ENCODE data around the gene KCNMA1. TPM values are rescaled to one million over a fixed set of nuclear protein-coding genes. Genes with fewer than 3 reads are reported as not detected.
A peak's percentile ranks its signal among the peaks of the same experiment; 100 is the strongest.

KCNMA1 gene
- total RNA-seq, 4 donors from 2014 or later, result 66.8 to 96.5 (median 78.9) TPM

DNA sequence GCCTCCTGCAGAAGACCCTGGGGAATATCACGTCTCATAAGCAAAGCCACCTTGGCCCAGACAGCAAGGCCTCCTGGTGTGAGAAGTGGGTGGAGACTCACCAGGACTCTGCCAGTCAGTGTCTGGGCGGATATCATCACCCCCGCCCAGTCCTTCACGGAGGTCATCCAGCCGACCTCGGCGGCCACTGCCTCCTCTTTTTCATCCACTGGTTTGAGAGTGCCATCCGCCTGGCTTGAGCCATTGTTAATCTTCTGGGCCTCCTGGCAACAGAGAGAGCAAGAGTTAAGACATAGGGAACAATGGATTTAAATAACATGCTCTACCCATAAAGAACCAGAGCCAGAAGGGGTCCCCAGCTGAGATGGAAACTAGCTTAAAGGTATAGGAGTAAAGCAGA, 233.8 kb downstream of the KCNMA1 start:
- in situ Hi-C loops (cut with MboI; ENCODE audit: low sequenced_read_pairs in 4 of 4) (loop anchor here in 1 of 4 donors (5.0 kb wide), 1 partner anchor 239 kb away; no protein-coding TSS in a partner anchor), intact Hi-C loops (cut with DNase I; ENCODE audit: low total_unique reads) (no loop called here)
- H3K27me3 ChIP-seq, result no peaks in the 10 kb centered on the region
- no peak for TF ChIP-seq POLR2A (IDR thresholded peaks at IDR 0.05)
- TF ChIP-seq, protein P1, sequence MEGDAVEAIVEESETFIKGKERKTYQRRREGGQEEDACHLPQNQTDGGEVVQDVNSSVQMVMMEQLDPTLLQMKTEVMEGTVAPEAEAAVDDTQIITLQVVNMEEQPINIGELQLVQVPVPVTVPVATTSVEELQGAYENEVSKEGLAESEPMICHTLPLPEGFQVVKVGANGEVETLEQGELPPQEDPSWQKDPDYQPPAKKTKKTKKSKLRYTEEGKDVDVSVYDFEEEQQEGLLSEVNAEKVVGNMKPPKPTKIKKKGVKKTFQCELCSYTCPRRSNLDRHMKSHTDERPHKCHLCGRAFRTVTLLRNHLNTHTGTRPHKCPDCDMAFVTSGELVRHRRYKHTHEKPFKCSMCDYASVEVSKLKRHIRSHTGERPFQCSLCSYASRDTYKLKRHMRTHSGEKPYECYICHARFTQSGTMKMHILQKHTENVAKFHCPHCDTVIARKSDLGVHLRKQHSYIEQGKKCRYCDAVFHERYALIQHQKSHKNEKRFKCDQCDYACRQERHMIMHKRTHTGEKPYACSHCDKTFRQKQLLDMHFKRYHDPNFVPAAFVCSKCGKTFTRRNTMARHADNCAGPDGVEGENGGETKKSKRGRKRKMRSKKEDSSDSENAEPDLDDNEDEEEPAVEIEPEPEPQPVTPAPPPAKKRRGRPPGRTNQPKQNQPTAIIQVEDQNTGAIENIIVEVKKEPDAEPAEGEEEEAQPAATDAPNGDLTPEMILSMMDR (IDR thresholded peaks at IDR 0.05 in 4 of 5, conservative IDR thresholded peaks at IDR 0.05 in 1 of 5), result no peak
- no peak overlapping the region for H3K27ac ChIP-seq
- H3K36me3 ChIP-seq, result no peaks in the 10 kb centered on the region
- no peak overlapping the region for H3K4me3 ChIP-seq
- ATAC-seq (no peak), DNase-seq (no peak)
- no peaks in the 10 kb centered on the region for H3K9me3 ChIP-seq
- peaks cover 49 to 50% of the 10 kb centered on the region in 2 donors for H3K4me1 ChIP-seq

DNA sequence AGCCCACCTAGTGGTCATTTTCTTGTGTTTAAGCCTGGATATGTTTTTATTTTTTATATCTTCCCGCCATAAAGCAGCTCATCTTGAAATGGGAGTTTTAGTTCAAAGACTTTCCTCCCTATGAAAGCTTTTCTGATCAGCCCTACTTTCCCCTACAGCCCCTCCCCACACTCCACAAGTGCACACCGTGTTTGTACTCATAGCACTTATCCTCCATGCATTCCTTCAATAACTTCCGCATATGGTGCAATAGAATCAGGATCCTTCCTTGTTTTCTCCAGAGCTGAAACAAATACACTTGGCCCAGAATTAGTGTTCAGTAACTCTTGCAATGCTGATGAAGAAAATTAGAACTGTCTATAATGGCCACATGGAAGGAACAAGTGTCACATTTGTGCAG, 235.9 kb downstream of the KCNMA1 start:
- H3K4me1 ChIP-seq, result peaks cover 48 to 54% of the 10 kb centered on the region in 2 donors
- DNase-seq (no peak), ATAC-seq (no peak)
- intact Hi-C loops (cut with DNase I; ENCODE audit: low total_unique reads) (no loop called here), in situ Hi-C loops (cut with MboI; ENCODE audit: low sequenced_read_pairs in 4 of 4) (loop anchor here in 1 of 4 donors (5.0 kb wide), 1 partner anchor 241 kb away; no protein-coding TSS in a partner anchor)
- no peaks in the 10 kb centered on the region for H3K27me3 ChIP-seq
- no peak for TF ChIP-seq POLR2A (IDR thresholded peaks at IDR 0.05)
- TF ChIP-seq, protein P1 (IDR thresholded peaks at IDR 0.05 in 4 of 5, conservative IDR thresholded peaks at IDR 0.05 in 1 of 5), result no peak
- H3K27ac ChIP-seq, result peak overlapping the region in 1 of 4 donors; percentile 16
- H3K4me3 ChIP-seq, result no peak overlapping the region
- no peaks in the 10 kb centered on the region for H3K36me3 ChIP-seq
- no peaks in the 10 kb centered on the region for H3K9me3 ChIP-seq

DNA sequence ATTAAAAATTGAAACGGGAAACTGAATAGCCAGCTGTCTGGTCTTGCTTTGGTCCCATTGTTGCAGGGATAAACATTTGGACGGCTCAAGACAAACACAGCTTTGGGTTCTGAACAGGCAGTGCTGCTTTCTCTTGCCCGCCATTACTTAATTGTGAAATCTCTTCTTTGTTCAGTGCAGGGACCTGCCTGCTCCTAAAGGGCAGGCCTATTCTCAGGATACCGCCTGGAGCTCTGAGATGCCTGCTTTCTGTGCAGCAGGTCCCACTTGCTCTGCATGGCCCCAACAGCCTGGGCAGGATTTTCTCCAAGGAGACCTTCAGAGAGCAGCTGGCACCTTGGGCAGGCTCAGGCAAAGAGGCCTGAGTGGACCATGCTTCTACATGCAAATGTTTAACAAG, 237.6 kb downstream of the KCNMA1 start:
- no peak for TF ChIP-seq POLR2A (IDR thresholded peaks at IDR 0.05)
- TF ChIP-seq, protein P1 (IDR thresholded peaks at IDR 0.05 in 4 of 5, conservative IDR thresholded peaks at IDR 0.05 in 1 of 5), result no peak
- H3K4me3 ChIP-seq, result no peak overlapping the region
- in situ Hi-C loops (cut with MboI; ENCODE audit: low sequenced_read_pairs in 4 of 4), result loop anchor here in 1 of 4 donors (5.0 kb wide), 1 partner anchor 242 kb away; no protein-coding TSS in a partner anchor
- no peaks in the 10 kb centered on the region for H3K36me3 ChIP-seq
- no peaks in the 10 kb centered on the region for H3K9me3 ChIP-seq
- peak overlapping the region; percentile 68 to 80 (median 69) for H3K27ac ChIP-seq
- no peaks in the 10 kb centered on the region for H3K27me3 ChIP-seq
- peaks cover 50 to 53% of the 10 kb centered on the region in 2 donors for H3K4me1 ChIP-seq
- peak; percentile 15 to 17 for ATAC-seq
- intact Hi-C loops (cut with DNase I; ENCODE audit: low total_unique reads), result no loop called here
- no peak for DNase-seq

DNA sequence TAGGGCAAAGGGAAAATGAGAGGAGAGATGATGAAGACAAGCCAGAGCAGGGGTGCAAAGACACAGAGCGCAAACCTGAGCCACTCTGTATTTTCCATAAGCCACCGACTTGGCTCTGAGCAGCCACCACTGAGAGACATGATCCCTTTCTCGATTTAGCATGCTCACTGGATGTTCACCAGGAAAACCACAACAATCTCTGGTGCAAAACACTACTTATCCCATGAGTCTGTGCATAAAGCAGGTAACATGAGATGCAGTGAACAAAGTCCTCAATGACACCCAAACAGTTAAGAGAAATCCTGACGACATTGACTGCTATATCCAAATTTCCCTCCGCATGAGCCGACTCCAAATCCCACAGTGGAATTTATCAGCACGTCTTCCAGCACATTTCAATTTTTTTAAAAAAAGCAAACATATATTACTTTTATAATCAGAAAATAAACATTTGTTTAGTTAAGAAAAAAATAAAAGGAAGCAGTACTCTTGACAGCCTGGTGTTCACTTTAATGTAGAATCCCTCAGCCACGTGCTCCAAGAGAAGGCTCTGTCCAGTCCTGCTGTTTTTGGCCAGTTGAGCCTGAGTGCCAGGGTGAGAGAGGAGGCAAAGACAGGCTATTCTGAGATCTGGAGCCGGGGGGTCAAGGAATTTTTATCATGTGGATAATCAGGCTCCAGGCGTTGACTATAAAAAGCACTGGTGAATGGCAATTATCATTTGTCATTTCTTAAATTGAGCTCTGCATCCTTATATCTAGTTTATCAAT, 238.4 kb downstream of the KCNMA1 start:
- ATAC-seq, result peak; percentile 66 to 78
- no peak for TF ChIP-seq POLR2A (IDR thresholded peaks at IDR 0.05)
- TF ChIP-seq, protein P1 (IDR thresholded peaks at IDR 0.05 in 4 of 5, conservative IDR thresholded peaks at IDR 0.05 in 1 of 5), result no peak
- no peaks in the 10 kb centered on the region for H3K27me3 ChIP-seq
- no peaks in the 10 kb centered on the region for H3K36me3 ChIP-seq
- no peak for DNase-seq
- in situ Hi-C loops (cut with MboI; ENCODE audit: low sequenced_read_pairs in 4 of 4), result loop anchor here in 3 of 4 donors (5.0 to 25.0 kb wide), 3 partner anchors 224 to 243 kb away; no protein-coding TSS in a partner anchor
- peaks cover 59 to 61% of the 10 kb centered on the region in 2 donors for H3K4me1 ChIP-seq
- peak overlapping the region; percentile 68 to 80 (median 69) for H3K27ac ChIP-seq
- no peak overlapping the region for H3K4me3 ChIP-seq
- intact Hi-C loops (cut with DNase I; ENCODE audit: low total_unique reads), result loop anchor here (5.0 kb wide), 1 partner anchor 93 kb away; no protein-coding TSS in a partner anchor
- no peaks in the 10 kb centered on the region for H3K9me3 ChIP-seq
